ENCODE data around the gene ATP6V0B. TPM values are rescaled to one million over a fixed set of nuclear protein-coding genes. Genes with fewer than 3 reads are reported as not detected.

The ATP6V0B gene
- total and polyA plus RNA-seq, 2 of the 8 experiments (the other 6 are each of a cell fraction or from before 2014, with no cell fraction given), result 105 to 308 TPM

DNA sequence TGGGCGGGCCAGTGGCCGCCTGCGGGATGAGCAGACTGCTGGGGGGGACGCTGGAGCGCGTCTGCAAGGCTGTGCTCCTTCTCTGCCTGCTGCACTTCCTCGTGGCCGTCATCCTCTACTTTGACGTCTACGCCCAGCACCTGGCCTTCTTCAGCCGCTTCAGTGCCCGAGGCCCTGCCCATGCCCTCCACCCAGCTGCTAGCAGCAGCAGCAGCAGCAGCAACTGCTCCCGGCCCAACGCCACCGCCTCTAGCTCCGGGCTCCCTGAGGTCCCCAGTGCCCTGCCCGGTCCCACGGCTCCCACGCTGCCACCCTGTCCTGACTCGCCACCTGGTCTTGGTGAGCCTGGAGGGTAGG is 6.4 kb downstream of the ATP6V0B start (continued):
- TF ChIP-seq, protein P1, sequence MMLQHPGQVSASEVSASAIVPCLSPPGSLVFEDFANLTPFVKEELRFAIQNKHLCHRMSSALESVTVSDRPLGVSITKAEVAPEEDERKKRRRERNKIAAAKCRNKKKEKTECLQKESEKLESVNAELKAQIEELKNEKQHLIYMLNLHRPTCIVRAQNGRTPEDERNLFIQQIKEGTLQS (IDR thresholded peaks at IDR 0.05; ENCODE audit: insufficient read depth, low read depth, low read length), result no peak
- TF ChIP-seq POU5F1 (IDR thresholded peaks at IDR 0.05; ENCODE audit: low read depth, low read length) (no peak), BRCA1 (IDR thresholded peaks at IDR 0.05; ENCODE audit: low read depth, low read length) (no peak)
